ENCODE measurements around the gene WDR91.

Gene WDR91

DNA sequence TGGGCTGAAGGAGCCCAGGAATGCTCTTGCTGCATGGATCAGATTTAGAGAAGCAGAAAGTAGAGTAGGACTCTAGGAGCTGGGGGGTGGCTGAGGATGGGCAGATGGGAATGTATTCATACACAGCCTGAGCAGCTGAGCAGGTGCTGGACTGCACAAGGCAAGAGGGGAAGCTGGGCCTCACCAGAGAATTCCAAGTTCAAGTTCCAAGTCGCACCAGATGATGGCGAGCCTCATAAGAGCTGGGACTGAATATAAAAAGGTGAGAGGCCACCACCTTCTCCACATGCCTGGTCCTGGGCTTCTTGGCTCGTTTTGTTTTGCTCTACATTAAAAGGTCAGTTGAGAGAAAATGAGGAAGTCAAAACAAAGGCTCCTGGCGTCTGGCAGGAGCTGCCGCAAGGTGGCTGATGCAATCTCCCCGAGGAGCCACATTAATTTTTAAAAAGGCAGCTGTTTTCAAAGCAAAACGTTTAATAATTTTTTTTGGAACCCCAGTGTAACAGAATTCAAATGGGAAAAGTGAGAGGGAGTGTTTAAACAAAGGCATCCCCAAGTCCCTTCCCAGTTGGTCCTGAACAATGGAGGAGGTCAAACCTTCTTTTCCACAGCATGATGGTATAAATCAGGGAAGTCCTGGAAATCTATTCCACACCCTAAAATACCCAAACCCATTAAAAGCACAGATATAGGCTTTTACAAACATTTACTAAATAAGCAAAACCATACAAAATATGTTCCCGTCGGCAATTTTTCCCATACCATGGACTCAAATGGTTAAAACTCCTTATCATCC, 50.3 kb downstream of the WDR91 start:
- peak; percentile 58 for DNase-seq (ENCODE audit: low spot score)

DNA sequence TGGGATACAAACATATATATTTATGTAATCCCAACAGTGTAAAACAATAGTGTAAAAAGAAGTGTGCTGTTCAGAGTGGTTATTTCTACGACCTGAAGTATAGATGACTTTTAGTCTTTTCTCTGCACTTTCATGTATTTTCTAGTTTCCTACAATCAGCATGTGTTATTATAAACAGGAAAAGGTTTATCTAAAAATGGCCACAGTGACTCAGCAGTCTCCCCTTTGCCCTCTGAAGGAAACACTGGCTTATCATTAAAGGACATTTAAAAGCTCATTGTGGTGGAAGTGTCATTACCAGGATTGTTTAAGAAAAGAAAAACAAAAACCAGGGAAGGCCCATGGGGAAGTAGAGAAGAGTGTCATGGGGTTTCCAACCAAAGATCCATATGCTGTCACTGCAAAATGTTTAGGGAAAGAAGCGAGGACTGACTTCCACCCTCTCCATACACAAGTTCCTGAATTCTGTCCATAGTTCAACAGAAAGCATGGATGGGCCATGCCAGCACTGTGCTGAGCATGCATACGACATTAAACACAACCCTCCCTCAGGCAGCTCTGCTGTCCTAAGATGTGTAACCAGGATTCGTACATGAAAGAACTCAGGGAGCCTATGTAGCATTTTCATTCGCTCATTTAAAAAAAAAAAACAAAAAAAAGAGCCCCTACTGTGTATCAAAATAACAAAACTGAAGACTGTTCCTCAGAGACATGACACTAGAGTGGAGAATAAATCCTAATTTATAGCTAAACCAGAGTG, 51.0 kb downstream of the WDR91 start:
- DNase-seq (ENCODE audit: low spot score), result peak; percentile 78

DNA sequence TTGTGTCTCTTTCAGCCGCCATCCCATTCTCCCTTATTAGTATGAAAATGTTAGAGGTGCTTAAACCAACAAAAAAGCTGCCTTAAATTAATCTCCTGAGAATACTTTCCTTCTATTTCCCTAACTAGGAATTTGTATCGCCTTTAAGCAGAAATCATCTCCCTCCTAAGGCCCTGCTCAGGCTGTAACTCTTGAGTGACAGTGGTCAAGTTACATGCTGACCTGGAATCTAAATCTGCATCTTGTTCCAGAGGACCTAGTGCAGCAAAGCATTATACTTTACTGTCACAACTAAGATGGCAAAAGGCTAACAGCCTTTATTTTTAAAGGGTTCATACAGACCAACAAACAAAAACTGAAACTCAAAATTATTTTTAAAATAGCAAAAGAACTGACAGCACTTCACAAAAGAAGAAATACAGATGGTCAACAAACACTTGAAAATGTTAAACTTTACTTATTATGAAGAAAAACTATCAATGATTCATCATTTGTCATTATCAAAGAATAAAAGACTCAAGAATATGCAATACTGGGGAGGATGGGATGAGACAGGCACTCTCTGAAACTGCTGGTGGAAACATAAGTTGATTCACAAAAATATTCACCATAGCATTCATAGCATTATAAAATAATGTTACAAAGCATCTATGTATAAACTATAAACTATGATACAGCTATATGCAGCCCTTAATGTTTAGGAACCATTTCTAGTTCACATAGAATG, 51.8 kb downstream of the WDR91 start:
- no peak for DNase-seq (ENCODE audit: low spot score)

DNA sequence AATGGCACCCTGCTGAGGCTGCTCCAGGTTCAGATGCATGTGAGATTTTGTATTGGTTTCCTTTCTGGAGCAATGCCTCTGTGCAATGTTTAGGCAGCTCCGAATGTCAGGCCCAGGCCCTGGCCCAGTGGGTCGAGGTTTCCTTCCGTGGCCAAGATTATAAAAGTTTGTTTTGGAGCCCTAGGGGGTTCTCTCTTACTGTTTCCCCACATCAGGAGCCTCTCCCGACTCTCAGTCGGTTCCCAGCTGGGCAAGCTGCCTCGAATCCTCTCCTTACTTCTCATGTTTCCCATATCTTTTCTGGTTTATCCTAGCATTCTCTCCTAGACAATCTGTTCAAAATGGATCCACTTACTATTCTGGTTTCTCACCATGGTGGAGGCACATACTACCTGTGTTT, 52.5 kb downstream of the WDR91 start:
- DNase-seq (ENCODE audit: low spot score), result no peak

DNA sequence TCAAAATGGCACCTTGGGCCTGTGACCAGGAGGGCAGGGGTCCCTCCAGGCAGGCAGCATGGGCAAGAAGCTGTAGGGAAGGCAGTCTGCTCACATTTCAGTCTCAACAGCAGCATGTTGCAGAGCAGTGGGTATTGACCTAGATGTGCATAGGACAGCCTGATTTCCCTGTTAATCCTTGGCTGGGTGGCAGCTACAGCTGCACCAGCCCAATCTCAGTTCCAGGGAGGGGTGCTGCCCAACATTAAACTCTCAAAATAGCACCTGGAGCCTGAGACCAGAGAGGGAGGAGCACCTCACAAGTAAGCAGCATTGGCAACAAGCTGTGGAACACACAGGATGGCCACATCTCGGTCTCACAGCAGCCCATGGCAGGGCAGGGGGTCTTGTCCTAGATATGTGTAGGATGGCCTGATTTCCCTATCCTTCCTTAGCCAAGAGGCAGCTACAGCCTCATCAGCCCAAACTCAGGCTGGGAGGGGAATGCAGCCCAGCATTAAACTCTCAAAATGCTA, 53.1 kb downstream of the WDR91 start:
- DNase-seq (ENCODE audit: low spot score), result no peak

DNA sequence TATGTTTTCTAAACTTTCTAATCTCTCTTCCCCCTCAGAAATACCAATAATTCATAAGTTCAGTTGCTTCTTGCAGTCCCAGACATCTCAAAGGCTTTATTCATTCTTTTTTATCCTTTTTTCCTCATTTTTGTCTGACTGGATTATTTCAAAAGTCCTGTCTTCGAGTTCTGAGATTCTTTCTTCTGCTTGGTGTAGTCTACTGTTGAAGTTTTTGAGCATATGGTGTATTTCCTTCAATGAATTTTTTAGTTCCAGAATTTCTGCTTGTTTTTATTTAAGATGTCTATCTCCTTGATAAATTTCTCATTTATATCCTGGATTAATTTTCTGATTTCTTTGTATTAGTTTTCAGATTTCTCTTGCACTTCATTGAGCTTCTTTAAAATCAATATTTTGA, 55.0 kb downstream of the WDR91 start:
- DNase-seq (ENCODE audit: low spot score), result no peak

DNA sequence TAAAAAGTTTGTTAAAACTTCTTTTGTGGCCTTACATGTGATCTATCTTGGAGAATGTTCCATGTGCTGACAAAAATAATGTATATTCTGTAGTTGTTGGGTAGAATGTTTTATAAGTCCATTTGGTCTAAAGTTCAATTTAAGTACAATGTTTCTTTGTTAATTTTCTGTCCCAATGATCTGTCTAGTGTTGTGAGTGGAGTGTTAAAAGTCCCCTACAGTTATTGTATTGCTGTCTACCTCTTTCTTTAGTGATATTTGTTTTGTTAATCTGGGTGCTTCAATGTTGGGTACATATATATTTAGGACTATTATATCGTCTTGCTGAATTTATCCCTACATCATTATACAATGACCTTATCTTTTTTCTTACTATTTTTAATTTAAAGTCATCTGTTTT, 56.6 kb downstream of the WDR91 start:
- DNase-seq (ENCODE audit: low spot score), result no peak

DNA sequence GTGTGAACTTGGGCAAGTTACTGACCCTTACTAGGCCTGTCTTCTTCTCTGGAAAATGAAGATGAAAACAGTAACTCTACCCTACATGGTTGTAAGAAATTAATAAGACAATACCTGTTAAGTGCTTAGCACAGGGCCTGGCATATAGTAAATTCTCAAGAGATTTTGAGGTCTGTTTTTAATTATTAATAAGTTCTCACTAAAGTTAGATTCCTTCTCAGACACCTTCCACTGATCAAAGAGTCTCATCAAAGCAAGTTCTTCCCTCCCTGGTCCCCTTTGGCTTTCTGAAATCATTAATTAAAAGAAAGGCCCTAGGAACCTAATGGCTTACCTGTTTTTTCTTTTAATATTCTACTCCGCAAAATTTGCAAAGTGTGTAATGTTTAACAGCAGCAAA, 58.9 kb downstream of the WDR91 start:
- peak; percentile 67 for DNase-seq (ENCODE audit: low spot score)

DNA sequence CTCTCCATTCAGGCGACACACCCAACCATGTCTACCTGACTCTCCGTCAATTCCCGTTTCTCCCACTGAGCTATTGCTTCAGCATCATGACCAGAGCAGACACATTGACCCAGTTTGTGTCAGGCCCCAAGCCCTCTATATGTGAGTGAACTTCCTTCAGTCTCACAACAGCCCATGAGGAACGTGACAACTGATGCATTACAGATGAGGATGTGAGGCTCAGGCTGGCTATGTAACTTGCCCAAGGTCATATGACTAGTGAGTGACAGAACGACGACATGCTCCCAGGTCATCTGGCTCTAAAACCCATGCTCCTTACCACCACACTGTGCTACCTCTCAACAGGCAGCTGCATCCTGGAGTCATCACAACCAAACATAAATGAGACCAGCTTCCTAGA, 59.8 kb downstream of the WDR91 start:
- peak; percentile 80 for DNase-seq (ENCODE audit: low spot score)

DNA sequence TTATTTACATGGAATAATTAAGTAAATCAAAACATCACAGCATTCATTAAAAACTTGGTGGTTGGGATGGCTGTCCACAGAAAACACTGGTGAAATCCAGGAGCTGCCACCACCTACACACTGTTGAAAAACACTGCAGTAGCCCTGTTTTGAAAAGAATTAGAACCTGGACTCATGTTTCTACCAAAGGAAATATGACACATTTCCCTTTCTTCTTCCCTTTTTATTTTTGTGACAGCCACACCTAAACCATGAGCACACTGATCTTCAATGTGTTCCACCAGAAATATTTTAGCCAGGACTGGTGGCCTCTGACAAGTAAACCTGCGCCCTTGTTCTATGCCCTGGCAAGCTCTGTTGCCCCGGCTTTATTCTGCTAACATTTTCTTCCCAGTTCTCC, 60.2 kb downstream of the WDR91 start:
- no peak for DNase-seq (ENCODE audit: low spot score)

DNA sequence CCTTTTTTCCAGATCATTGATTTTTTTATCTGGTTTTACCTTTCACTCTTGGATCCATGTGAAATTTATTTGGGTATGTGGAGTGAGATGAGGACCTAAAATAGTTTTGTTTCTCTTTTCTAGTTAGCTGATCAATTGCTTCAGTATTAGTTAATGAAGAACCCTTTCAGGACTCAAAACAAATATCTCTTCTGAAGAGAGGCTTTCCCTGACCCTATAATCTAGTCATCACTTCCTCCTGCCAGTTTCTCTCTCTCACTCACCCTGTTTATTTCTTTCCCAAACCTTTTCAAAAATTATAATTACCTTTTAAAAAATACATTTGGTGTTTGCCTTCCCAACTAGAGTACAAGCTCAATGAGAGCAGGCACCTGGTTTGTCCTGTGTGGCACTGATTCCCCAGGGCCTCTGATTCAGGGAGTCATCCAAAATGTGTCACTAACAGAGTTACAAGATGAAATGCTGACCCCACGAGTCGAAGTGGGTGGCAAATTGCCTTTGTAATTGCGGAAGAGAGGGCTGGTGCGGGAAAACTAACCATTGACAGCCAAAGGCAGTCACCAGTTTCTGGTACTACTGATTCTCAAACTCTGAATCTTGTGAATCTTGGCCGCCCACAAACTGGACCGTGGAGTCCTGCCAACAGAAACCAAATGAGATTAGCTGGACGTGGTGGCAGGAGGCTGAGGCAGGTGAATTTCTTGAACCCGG, 61.1 kb downstream of the WDR91 start:
- no peak for DNase-seq (ENCODE audit: low spot score)

DNA sequence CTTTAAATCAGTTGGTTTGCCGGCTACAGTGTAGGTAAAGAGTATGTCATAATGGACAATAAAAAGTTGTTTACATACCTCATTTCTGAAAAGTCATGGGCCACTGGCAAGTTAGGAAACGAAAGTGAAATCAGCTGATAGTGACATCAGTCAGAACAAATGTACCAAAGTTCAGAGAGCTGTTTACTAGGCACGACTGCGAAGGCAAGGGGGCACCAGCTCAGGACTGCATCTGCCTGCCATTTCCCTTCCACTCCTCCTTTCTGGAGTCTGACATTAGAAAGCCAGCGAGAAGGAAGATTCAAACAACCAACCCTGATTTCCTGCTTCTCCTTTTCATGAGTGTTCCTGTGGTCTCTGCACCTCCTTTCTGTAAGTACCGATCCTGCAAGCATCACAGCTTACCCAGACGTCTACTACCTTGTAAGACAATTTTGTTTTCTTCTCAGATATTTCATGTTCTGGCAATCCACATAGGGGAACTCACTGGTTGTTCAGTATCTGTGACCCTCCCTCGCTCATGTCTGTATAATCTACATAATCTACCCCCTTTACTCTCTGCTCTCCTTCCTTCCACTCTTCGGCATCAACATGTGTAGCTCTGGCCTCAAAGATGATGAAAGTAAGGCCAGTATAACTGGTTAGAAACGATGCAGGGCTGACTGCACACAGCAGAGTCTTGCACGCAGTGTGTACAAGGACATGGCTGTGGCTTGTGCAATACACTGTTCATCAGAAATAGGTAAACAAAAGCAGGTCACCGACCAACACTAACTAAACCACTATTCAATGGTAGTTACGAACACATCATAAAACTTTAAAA, 63.2 kb downstream of the WDR91 start, which contains the start of gene TMEM140:
TSS of gene TMEM140 (plus strand) at position 174 of the 823 bp plus-strand sequence. CDS start 16,370 bp downstream, outside the sequence.
- peak; percentile 74 for DNase-seq (ENCODE audit: low spot score)

DNA sequence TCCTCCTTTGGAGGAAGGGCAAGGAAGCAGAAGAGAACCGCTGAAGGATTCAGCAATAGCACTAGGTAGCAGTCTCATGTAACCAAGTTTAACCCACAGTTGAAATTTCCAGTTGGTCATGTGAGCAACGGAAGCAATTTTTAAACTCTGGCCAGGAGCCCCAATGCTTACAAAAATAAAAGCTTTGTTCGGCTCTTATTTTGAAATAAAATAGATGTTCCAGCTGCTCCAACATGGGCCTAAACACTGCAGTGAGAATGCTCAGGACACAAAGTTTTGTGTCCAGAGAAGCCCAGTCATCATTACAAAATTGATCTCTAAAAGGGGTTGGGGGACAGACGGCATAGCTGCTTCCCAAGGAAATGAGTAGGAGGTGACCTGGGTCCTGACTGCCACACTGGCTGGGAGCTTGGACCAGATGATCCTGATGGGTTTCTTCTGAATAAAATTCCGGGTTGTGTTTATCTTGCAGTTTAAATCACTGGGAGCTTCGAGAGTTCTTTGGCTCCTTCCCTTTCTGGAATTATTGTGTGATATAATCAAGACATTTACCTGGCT, 63.9 kb downstream of the WDR91 start:
- no peak for DNase-seq (ENCODE audit: low spot score)

DNA sequence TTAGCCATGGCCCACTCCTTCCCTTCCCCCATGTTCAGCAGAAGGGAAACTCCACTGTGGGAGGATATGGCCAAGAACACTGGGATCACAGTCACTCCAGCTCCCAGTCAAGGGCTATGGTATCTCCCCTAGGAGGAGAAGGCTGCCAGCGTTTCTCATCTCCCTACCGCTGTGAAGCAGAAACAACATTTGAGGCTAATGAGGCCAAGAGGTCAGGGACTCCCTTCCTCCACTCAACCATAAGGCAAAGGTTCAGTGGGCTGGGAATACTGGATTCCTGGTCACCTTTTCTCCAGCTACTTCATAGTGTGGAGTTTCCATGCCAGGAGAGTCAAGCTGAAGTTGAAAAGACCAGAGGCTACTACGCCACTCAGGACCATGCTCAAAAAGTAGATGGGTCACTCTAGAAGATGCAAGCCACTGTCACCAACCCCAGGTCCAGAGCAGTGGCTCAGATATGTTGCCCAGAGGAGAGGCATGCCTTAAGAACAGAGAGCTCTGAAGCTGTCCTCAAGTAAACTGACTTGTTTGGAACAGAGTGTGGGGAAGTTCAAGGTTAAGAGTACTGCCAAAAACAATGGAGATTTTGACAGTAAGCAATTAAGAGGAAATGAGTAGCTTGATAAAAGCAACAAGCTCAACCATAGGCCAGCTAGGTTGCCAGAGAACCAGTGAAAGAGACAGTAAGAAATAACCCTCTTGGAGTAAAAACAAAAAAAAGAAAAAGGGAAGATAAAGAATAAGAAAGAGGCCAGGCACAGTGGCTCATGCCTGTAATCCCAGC, 67.2 kb downstream of the WDR91 start:
- DNase-seq (ENCODE audit: low spot score), result no peak
